GM10266 (cell line): ENCODE measurements around the gene STK38.

Source experiments
- DNase-seq: peaks from one replicate; pipeline ENCODE4 v3.0.0; 2012; ENCODE audit errors: extremely low spot score
- CTCF ChIP-seq: IDR thresholded peaks from 2 replicates; pipeline ENCODE4 v1.5.1; 2012; ENCODE audit warnings: mild to moderate bottlenecking, low read depth; ENCODE audit not compliant: control insufficient read depth, insufficient read depth; ENCODE audit errors: missing control alignments

The STK38 gene

GRCh38 chr6:36519352-36519751, 27.9 kb downstream of the STK38 start:
- no peak for TF ChIP-seq CTCF
- no peak for DNase-seq

GRCh38 chr6:36517408-36517807, 29.9 kb downstream of the STK38 start:
- no peak for DNase-seq
- TF ChIP-seq CTCF = no peak

GRCh38 chr6:36516988-36517387, 30.3 kb downstream of the STK38 start:
- TF ChIP-seq CTCF = no peak
- no peak for DNase-seq

DNA sequence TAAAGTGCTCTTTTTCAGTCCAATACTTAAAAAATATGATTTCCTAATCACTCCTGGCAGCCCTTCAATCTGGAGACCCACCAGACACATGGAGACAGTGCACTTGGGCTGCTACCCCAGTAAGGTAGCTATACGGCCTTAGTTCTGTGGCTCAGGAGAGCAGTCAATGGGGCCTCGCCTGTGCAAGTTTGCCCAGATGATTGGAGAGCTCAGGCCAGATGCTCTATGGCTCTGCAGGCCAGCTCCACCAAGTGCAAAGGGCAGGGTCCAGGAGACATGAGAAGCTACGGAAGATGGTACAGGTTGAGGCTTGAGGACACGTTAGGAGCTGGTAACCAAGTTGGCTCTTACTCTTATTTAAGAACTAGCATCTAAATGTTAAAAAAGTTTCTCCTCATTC, 30.7 kb downstream of the STK38 start:
- no peak for DNase-seq
- TF ChIP-seq CTCF = no peak

DNA sequence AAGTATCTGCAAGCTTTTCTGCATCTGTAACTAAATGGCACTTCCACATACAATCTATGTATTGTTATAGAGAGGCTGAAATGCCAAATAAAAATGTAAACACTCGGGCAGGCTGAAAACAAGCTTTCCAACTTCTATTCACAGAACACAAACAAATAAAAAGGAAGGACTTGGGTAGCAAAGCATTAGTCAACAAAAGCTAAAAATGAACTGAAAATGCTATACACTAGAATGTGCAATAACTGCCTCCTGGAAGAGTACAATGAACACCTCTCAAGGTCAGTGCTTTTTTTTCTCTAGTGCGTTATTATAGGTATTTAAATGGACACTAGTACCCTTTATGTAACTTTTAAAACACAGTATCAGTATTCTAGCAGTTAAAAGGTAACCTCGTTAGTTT, 31.4 kb downstream of the STK38 start:
- TF ChIP-seq CTCF = no peak
- DNase-seq = no peak

DNA sequence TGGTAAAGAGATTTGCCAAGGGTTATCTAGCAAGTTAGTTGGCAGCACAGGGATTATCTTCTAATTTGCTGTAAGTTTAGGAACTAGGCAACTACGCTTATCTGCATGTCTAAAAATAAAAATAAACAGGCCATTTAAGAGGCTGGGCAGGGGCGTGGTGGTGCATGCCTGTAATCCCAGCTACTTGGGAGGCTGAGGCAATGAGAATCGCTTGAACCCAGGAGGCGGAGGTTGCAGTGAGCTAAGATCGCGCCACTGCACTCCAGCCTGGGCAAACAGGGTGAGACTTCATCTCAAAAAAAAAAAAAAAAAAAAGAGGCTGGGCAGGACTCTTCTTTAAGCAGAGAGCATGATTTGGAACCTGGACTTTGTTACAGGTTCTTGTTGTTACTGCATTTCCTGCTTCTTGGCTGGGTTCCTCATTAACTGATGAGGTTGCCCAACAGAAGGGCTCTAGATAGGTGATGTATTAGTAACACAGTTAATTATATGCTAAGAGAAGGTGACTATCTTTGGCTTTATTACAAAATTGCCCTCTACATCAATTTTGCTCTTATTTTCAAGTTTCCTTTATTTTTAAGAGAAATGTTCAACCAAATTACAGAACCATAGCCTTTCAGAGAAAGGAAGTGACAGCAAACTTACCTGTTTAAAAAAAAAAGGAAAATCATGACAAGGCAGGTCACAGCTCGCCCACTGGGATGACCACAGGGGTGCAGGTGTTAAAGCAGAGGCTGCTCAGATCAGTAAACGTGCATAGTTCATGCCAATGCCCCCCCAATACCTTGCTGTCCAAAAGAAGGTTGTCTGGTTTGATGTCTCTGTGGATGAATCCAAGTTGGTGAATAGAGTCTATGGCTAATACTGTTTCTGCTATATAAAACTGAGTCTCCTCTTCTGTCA, 32.5 kb downstream of the STK38 start:
- no peak for TF ChIP-seq CTCF
- no peak for DNase-seq

DNA sequence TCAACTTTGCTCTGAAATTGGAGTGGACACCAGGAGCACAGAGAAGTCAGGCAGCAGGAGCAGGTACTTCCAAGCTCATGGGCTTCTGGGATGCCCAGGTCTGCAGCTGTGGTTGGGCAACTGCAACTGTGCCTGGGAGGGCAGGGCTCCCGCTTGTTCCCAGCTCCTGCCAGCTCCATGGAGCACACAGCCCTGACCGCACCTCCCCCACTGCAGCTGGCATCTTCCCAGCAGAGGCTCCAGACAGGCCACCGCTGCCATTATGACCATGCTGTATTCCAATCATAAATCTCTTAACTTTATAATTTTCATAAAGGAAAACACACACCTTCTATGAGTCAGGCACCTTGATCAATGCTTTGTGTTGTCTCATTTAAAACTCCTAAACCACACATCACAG, 36.9 kb downstream of the STK38 start:
- DNase-seq = no peak
- no peak for TF ChIP-seq CTCF
